Effector memory CD4-positive, alpha-beta T cell (primary cell): Measurements from ENCODE around the gene IL5.
"Not testable (repeated sequence)": the region's sequence is repeated elsewhere in the genome, so short reads cannot be mapped to it uniquely, and the experiment has no call there.

ENCODE experiments used
- DNase-seq, 3 donors: peaks; one replicate each; pipeline ENCODE4 v3.0.0-alpha.2; 2020
- H3K27ac ChIP-seq: 2 replicates; pipeline ENCODE4 v1.7.0; 2013; ENCODE audit warnings: mild to moderate bottlenecking, low read length, moderate library complexity; ENCODE audit not compliant: insufficient read depth, poor library complexity, severe bottlenecking
- H3K27me3 ChIP-seq: replicated peaks from 2 replicates; pipeline ENCODE4 v1.7.0; 2013; ENCODE audit warnings: mild to moderate bottlenecking, low read length; ENCODE audit not compliant: insufficient read depth, control insufficient read depth, poor library complexity, severe bottlenecking
- H3K36me3 ChIP-seq: 2 replicates; pipeline ENCODE4 v1.7.0; 2013; ENCODE audit warnings: mild to moderate bottlenecking, low read length, moderate library complexity; ENCODE audit not compliant: control insufficient read depth, insufficient read depth
- H3K4me1 ChIP-seq: 2 replicates; pipeline ENCODE4 v1.7.0; 2013; ENCODE audit warnings: low read length, mild to moderate bottlenecking; ENCODE audit not compliant: control insufficient read depth, insufficient read depth, poor library complexity, severe bottlenecking
- H3K4me3 ChIP-seq: 2 replicates; pipeline ENCODE4 v1.7.0; 2013; ENCODE audit warnings: low read length, low read depth, mild to moderate bottlenecking; ENCODE audit not compliant: insufficient read depth, poor library complexity, severe bottlenecking
- H3K9me3 ChIP-seq: 2 replicates; pipeline ENCODE4 v1.7.0; 2013; ENCODE audit warnings: mild to moderate bottlenecking, low read length, moderate library complexity; ENCODE audit not compliant: control insufficient read depth

The IL5 gene

GRCh38 chr5:132513618-132514336 is 29.5 kb downstream of the IL5 start:
- not testable (repeated sequence) for H3K27me3 ChIP-seq, H3K9me3 ChIP-seq, DNase-seq, H3K4me1 ChIP-seq, H3K36me3 ChIP-seq, H3K27ac ChIP-seq, H3K4me3 ChIP-seq

GRCh38 chr5:132510076-132510475 is 33.2 kb downstream of the IL5 start:
- Histone ChIP-seq H3K9me3 (no peaks in the 10 kb centered on the region), H3K27me3 (no peaks in the 10 kb centered on the region), H3K27ac (no peak overlapping the region), H3K4me1 (no peaks in the 10 kb centered on the region), H3K4me3 (no peak overlapping the region), H3K36me3 (no peaks in the 10 kb centered on the region)
- no peak for DNase-seq

GRCh38 chr5:132506094-132506692 is 37.1 kb downstream of the IL5 start:
- no peak overlapping the region for H3K27ac ChIP-seq
- no peaks in the 10 kb centered on the region for H3K4me1 ChIP-seq
- DNase-seq: no peak
- no peaks in the 10 kb centered on the region for H3K27me3 ChIP-seq
- no peaks in the 10 kb centered on the region for H3K9me3 ChIP-seq
- H3K36me3 ChIP-seq: no peaks in the 10 kb centered on the region
- no peak overlapping the region for H3K4me3 ChIP-seq

GRCh38 chr5:132505641-132506040 is 37.7 kb downstream of the IL5 start:
- no peak overlapping the region for H3K27ac ChIP-seq
- DNase-seq: no peak
- H3K4me3 ChIP-seq: no peak overlapping the region
- peaks cover 5% of the 10 kb centered on the region for H3K4me1 ChIP-seq
- H3K27me3 ChIP-seq: no peaks in the 10 kb centered on the region
- no peaks in the 10 kb centered on the region for H3K36me3 ChIP-seq
- H3K9me3 ChIP-seq: no peaks in the 10 kb centered on the region

GRCh38 chr5:132504746-132505145 is 38.6 kb downstream of the IL5 start:
- H3K27ac ChIP-seq: no peak overlapping the region
- DNase-seq: no peak
- no peaks in the 10 kb centered on the region for H3K36me3 ChIP-seq
- no peak overlapping the region for H3K4me3 ChIP-seq
- H3K9me3 ChIP-seq: no peaks in the 10 kb centered on the region
- H3K4me1 ChIP-seq: peaks cover 11% of the 10 kb centered on the region
- no peaks in the 10 kb centered on the region for H3K27me3 ChIP-seq

- no peaks in the 10 kb centered on the region for H3K27me3 ChIP-seq
- no peak overlapping the region for H3K27ac ChIP-seq
- H3K4me1 ChIP-seq: peaks cover 11% of the 10 kb centered on the region
- H3K9me3 ChIP-seq: no peaks in the 10 kb centered on the region
- H3K36me3 ChIP-seq: no peaks in the 10 kb centered on the region
- no peak overlapping the region for H3K4me3 ChIP-seq
- no peak for DNase-seq
Observed at GRCh38 chr5:132503244-132503643, 40.1 kb downstream of the IL5 start.

GRCh38 chr5:132501961-132502931 is 41.1 kb downstream of the IL5 start:
- H3K4me1 ChIP-seq: peaks cover 15% of the 10 kb centered on the region
- no peak for DNase-seq
- no peak overlapping the region for H3K27ac ChIP-seq
- no peaks in the 10 kb centered on the region for H3K9me3 ChIP-seq
- no peak overlapping the region for H3K4me3 ChIP-seq
- no peaks in the 10 kb centered on the region for H3K27me3 ChIP-seq
- H3K36me3 ChIP-seq: no peaks in the 10 kb centered on the region

GRCh38 chr5:132501629-132501956 is 41.7 kb downstream of the IL5 start:
- Histone ChIP-seq H3K27ac (no peak overlapping the region), H3K27me3 (no peaks in the 10 kb centered on the region), H3K36me3 (no peaks in the 10 kb centered on the region), H3K4me1 (peaks cover 21% of the 10 kb centered on the region), H3K4me3 (no peak overlapping the region), H3K9me3 (no peaks in the 10 kb centered on the region)
- no peak for DNase-seq

GRCh38 chr5:132500931-132501628 is 42.2 kb downstream of the IL5 start:
- Histone ChIP-seq H3K27me3 (no peaks in the 10 kb centered on the region), H3K4me3 (no peak overlapping the region), H3K36me3 (no peaks in the 10 kb centered on the region), H3K4me1 (peaks cover 23% of the 10 kb centered on the region), H3K9me3 (no peaks in the 10 kb centered on the region), H3K27ac (peak overlapping the region; percentile 37)
- peak in 2 of 3 donors; percentile 62 to 73 for DNase-seq
